ENCODE results near the gene NOB1.
"Not testable (repeated sequence)": the region's sequence is repeated elsewhere in the genome, so short reads cannot be mapped to it uniquely, and the experiment has no call there.

Gene NOB1

GRCh38 chr16:69754469-69755310, at the start of gene NOB1:
Gene NOB1, minus strand, starts transcription at chr16:69754926. Its CDS starts 16 bp downstream, at chr16:69754910.
- peak; percentile 98 for DNase-seq (ENCODE audit: low read depth)

GRCh38 chr16:69804297-69804696, 49.6 kb upstream of the NOB1 start:
- DNase-seq (ENCODE audit: low read depth), result no peak

- DNase-seq (ENCODE audit: low read depth), result no peak
Measured at GRCh38 chr16:69799611-69800031, 44.9 kb upstream of the NOB1 start.

GRCh38 chr16:69798466-69798865, 43.7 kb upstream of the NOB1 start:
- no peak for DNase-seq (ENCODE audit: low read depth)

- no peak for DNase-seq (ENCODE audit: low read depth)
Measured at GRCh38 chr16:69796285-69797118, 41.8 kb upstream of the NOB1 start.

GRCh38 chr16:69794486-69794885, 39.8 kb upstream of the NOB1 start:
- DNase-seq (ENCODE audit: low read depth), result no peak

GRCh38 chr16:69793526-69793925, 38.8 kb upstream of the NOB1 start:
- no peak for DNase-seq (ENCODE audit: low read depth)

GRCh38 chr16:69791391-69791847, 36.7 kb upstream of the NOB1 start:
- DNase-seq (ENCODE audit: low read depth), result not testable (repeated sequence)

- no peak for DNase-seq (ENCODE audit: low read depth)
Measured at GRCh38 chr16:69787883-69788282, 33.2 kb upstream of the NOB1 start.

GRCh38 chr16:69784586-69784985, 29.9 kb upstream of the NOB1 start:
- no peak for DNase-seq (ENCODE audit: low read depth)

- no peak for DNase-seq (ENCODE audit: low read depth)
Measured at GRCh38 chr16:69781118-69781517, 26.4 kb upstream of the NOB1 start.

GRCh38 chr16:69779724-69780123, 25.0 kb upstream of the NOB1 start:
- DNase-seq (ENCODE audit: low read depth), result no peak

- DNase-seq (ENCODE audit: low read depth), result no peak
Measured at GRCh38 chr16:69775563-69775962, 20.8 kb upstream of the NOB1 start.

GRCh38 chr16:69773260-69773947, 18.7 kb upstream of the NOB1 start:
- DNase-seq (ENCODE audit: low read depth), result no peak

- DNase-seq (ENCODE audit: low read depth), result no peak
Measured at GRCh38 chr16:69771651-69771967, 16.9 kb upstream of the NOB1 start.

GRCh38 chr16:69769404-69769803, 14.7 kb upstream of the NOB1 start:
- no peak for DNase-seq (ENCODE audit: low read depth)

- DNase-seq (ENCODE audit: low read depth), result no peak
Measured at GRCh38 chr16:69768666-69769065, 13.9 kb upstream of the NOB1 start.

GRCh38 chr16:69767459-69768229, 12.9 kb upstream of the NOB1 start:
- DNase-seq (ENCODE audit: low read depth), result no peak

- no peak for DNase-seq (ENCODE audit: low read depth)
Measured at GRCh38 chr16:69763599-69763942, 8.8 kb upstream of the NOB1 start.

GRCh38 chr16:69762814-69763598, 8.3 kb upstream of the NOB1 start:
- no peak for DNase-seq (ENCODE audit: low read depth)
